ENCODE measurements around the gene STRA8.
A peak's percentile ranks its signal among the peaks of the same experiment; 100 is the strongest.
"Not testable (repeated sequence)": the region's sequence is repeated elsewhere in the genome, so short reads cannot be mapped to it uniquely, and the experiment has no call there.

STRA8 gene

DNA sequence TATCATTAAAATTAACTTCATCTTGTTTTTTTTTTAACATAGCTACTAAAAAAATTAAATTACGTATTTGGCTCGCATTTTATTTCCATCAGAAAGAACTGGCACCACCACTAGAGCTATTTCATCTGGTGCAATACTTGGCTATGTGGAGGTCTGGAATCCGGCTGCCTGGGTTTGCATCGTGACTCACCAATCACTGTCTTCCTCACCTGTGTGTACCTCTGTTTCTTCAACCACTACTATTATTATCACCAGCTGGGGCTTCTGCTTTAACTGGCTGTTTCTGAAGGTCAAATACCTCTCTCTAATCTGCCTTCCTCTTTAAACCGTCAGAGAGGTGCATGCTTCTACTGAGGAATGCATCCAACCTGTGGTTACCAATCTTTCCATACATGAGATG lies 28.8 kb upstream of the STRA8 start:
- DNase-seq (ENCODE audit: low read depth, low spot score): peak; percentile 33

DNA sequence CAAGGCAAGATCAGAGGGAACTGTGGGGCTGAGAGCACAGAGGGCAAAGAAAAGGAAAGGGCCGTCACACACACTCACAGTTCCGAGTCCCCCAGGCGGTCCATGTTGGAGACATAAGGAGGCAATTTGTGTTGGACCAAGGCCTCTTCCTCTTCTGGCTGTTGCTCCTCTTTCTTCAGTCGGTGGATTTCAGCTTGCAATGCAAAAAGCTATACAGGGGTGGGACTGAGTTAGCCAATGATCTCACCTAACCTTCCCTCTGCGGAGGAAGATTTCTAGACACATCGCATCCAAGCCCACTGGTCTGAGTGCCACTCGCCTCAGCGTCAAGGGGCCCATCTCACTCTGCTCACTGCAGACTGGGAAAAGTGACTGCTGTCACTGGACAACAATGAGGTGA lies 27.8 kb upstream of the STRA8 start:
- no peak for DNase-seq (ENCODE audit: low read depth, low spot score)

DNA sequence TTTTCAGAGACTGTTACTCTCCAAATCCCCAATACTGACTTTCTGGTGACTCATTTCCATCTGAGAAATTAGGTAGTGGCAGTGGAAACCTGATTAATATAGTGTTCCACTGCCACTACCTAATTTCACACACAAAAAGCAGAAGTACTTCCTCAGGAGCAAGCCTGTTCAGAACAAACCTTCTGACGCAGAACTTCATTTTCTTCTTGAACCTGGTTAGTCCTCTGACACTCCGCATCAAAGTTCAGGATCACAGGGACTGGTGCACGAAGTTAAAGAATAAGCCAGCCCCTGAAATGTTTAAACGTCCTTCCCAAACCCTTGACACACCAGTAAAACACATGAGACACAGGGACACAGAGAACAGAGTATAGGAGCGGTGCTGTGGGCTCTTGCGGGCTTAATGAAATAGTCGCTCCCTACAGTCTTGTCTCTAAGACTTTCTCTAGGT lies 26.7 kb upstream of the STRA8 start:
- DNase-seq (ENCODE audit: low read depth, low spot score): no peak

DNA sequence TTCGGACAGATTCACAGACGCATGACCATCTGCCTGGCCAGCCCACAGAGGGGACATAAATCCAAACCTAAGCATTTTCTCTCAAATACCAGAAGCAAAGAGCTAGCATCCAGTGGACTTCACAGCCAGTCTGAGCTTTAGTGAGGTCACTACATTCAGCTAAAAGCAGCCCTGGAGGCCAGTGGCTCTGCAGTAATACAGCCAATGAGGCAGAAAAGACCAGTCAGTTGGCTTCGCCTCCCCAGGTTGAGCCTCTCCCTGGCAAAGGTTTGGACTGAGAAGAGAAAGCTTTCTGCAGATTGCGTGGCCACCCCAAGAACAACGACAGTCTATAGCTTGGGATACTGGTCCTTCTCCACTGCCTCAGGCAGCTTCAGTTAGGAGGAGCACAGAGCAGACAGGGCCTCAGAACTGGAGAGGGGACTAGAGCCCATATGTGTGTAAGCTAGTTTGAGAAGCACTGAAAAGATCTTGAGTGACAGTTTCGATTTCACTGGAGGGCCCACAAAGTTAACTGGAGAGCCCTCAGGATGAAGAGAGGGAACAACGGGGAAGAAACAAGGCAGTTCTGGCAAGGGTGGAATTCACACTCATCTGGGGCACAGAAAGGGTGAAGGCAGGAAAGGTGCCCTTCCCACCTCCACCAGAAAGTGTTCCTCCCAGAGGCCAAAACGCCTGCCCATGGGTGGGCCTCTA lies 26.1 kb upstream of the STRA8 start:
- DNase-seq (ENCODE audit: low read depth, low spot score): no peak

- DNase-seq (ENCODE audit: low read depth, low spot score): peak; percentile 25
Measured at GRCh38 chr7:135208102-135208793, 25.4 kb upstream of the STRA8 start.

DNA sequence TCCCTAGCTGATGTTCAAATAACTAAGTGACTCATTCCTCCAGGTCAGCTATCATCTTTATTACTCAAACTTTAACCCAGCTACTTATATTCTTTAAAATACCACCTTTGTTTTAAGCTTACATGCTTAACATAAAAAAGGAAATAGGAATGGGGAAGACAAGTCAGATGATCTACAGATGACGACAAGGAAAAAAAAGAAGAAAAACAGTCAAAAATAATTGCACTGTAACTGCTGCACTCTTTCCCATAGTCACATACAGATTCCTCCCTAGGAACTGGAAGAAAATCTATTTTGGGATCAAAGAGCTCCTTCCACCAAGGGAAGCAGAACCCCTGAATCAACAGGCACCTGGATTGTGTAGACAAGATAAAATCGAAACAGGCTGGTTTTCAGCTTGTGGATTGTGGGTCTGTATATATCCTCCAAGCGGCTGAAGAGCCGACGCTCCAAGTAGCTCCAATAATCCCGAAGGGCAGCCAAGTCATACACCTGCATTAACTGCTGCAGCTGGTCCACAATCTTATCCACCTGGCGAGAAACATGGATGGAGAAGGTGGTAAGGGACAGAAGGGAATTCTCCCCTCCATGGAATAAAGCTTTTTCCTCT lies 24.3 kb upstream of the STRA8 start:
- no peak for DNase-seq (ENCODE audit: low read depth, low spot score)

- peak; percentile 63 for DNase-seq (ENCODE audit: low read depth, low spot score)
Measured at GRCh38 chr7:135210888-135211178, 22.8 kb upstream of the STRA8 start.

DNA sequence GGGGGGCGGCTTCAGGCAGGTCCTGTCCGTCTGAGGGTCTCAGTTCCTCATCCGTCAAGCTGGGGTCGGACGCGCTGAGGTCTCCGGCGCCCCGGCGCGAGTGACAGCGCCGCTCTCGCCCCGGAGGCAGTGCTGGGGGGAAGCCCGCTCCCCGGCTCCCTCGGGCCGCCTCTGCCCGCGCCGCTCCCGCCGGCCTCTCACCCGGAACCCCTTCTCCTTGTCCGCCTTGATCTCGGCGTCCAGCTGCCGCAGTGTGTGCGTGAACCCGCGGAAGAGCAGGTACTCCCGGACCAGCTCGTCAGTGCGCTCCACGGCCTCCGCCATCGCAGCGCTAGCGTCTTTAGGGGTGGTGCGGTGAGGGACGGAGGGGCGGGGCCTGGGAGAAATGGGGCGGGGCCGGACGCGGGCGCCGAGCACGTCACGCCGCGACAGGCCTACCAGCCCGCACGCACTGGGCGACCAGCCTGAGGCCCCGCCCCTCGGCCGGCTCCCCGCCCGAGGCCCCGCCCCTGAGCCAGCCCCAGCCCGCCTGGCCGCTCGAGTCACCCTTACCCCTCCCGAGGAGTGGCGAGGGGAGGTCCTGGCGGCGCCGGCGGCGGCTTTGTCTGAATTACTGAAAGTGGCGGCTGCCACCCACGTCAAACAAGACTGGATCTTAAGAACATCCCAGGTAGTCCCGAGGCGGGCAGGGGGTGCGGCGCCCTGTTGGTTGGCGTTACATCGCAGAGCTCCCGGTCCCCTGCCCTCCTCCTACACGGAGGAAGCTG lies 22.3 kb upstream of the STRA8 start, which contains the start of gene WDR91:
Gene WDR91, minus strand, starts transcription at position 348 of the 767 bp plus-strand sequence. Its CDS starts 24 bp downstream, at position 324.
- DNase-seq (ENCODE audit: low read depth, low spot score): peak; percentile 98

GRCh38 chr7:135211946-135212685 lies 21.5 kb upstream of the STRA8 start:
- not testable (repeated sequence) for DNase-seq (ENCODE audit: low read depth, low spot score)

DNA sequence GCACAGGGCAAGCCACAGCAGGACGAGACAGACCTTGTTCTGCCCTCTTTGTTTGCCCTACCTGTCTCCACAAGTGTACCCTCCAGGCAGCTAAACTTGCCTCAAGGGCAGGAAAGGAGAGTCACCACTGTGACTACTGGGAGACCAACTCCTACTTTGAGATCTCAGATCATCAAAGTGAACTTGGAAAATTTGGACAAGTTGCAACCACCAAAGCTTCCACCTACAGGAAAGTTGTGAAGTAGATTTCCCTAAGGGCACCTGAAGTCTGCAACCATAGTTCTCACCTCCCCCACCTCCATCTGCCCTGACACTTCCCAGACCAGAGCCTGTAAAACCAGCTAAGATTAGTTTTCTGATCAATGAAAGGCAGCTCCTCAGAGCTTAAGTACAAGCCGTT lies 19.8 kb upstream of the STRA8 start:
- DNase-seq (ENCODE audit: low read depth, low spot score): no peak

DNA sequence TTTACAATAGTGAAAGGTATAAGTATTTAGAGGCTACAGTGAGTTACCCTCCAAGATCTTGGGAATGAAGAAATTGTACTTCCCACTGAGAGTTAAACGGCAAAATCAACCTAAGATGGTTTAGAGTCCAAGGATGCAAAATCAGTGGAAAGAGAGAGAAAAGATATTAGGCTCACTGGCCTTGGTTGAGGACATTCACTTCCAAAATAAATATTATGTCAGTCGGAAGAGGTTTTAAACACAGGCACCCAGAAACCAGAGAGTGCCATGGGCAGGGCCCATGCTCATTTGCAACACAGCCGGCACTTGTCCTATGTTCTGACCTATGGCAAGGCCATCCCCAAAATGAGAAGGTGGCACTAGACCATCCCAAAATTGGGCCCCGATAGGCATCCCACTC lies 18.5 kb upstream of the STRA8 start:
- no peak for DNase-seq (ENCODE audit: low read depth, low spot score)

DNA sequence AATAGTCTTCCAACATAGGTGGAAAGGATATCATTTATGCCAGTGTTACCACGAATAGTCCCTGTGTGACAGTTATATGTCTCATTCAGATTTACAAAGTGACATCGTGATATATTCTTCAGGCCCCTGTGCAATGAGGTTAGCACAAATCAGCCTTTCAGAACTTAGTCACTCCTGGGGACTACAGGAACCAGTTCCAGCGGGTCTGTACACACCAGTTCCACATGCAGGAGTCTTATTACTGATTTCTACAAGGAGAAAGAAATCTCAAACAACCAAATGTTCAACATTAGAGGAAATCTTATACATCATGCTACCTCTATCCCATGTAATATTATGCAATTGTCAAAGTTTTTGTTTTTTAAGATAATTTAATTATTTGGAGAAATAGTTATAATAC lies 17.9 kb upstream of the STRA8 start:
- DNase-seq (ENCODE audit: low read depth, low spot score): no peak

DNA sequence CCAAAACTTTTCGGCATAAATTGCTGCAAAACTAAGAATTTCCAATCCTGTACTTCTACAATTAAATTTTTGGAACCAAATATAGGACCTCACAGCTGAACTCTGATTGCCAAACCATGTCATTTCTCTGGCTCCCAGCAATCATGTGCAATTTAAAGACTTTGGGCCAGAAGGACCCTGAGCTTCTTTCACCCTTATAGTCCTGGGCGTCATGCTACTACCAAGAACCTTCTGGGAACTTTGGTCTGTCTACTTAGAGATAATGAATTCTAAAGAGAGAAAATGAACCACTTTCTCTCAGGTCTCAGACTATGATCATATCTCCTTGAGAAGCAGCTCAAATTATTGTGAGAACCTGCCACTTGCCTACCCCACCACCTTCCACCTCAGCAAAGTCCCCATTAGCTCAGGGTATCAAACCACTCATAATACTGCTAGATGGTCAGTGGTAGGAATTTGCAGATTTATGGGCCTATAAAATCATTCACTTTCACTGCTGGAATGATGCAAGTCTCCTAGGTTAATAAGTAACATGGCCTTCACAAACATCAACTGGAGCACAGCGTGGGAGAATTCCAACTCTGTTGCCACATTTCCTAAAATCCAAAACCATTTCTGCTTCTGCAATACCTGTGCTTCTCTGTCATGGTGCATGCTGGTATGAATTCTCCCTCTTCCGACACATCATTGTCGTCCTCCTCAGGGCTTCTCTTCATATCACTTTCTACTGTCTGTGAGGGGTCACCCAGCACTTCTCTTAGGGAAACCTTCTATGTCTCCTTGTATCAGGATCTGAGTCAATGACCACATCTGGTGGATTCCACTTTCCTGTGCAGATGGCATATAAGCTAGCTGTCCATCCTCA lies 15.8 kb upstream of the STRA8 start:
- DNase-seq (ENCODE audit: low read depth, low spot score): no peak

- no peak for DNase-seq (ENCODE audit: low read depth, low spot score)
Measured at GRCh38 chr7:135224027-135224426, 9.6 kb upstream of the STRA8 start.

GRCh38 chr7:135231686-135232085 lies 2.0 kb upstream of the STRA8 start:
- DNase-seq (ENCODE audit: low read depth, low spot score): no peak

DNA sequence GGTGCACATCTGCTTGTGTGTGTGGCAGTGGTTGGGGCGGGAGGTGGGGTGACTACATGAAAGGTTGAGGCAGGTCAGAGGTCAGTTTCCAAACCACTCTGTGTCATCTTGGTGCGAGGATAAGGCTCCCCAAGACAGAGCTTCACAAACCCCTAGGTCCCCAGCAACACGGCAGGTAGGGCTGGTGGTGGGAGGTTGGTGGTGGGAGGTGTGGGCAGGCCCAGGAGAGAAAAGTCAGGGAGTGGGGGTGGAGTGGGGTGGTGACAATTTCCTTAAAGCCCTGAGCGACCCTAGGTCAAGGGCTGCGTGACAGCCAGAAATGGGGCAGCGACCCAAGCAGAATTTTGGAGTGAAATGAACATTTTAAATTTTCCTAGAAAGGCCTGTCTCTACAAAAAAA lies 1.6 kb upstream of the STRA8 start:
- no peak for DNase-seq (ENCODE audit: low read depth, low spot score)

GRCh38 chr7:135232720-135233119 lies 918 bp upstream of the STRA8 start:
- no peak for DNase-seq (ENCODE audit: low read depth, low spot score)

DNA sequence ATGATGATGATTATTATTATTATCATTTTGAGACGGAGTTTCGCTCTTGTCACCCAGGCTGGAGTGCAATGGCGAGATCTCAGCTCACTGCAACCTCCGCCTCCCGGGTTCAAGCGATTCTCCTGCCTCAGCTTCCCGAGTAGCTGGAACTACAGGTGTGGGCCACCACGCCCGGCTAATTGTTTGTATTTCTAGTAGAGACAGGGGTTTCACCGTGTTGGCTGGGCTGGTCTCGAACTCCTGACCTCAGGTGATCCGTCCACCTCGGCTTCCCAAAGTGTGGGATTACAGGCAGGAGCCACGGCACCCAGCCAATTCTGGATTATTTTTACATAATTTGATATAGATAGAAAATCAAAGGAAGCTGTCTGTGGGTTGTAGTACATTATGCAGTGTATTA lies 457 bp downstream of the STRA8 start:
- not testable (repeated sequence) for DNase-seq (ENCODE audit: low read depth, low spot score)

GRCh38 chr7:135234727-135235126 lies 1.1 kb downstream of the STRA8 start:
- no peak for DNase-seq (ENCODE audit: low read depth, low spot score)

DNA sequence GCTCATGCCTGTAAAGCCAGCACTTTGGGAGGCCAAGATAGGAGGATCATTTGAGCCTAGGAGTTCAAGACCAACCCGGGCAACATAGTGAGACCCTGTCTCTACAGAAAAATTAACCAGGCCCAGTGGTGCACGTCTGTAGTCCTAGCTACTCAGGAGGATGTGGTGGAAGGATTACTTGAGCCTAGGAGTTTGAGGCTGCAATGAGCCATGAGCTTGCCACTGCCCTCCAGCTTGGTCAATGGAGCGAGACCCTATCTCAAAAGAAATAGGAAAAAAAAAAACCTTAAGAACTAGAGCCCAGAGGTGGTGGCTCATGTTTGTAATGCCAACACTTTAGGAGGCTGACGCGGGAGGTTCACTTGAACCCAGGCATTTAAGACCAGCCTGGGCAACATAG lies 2.2 kb downstream of the STRA8 start:
- DNase-seq (ENCODE audit: low read depth, low spot score): no peak

DNA sequence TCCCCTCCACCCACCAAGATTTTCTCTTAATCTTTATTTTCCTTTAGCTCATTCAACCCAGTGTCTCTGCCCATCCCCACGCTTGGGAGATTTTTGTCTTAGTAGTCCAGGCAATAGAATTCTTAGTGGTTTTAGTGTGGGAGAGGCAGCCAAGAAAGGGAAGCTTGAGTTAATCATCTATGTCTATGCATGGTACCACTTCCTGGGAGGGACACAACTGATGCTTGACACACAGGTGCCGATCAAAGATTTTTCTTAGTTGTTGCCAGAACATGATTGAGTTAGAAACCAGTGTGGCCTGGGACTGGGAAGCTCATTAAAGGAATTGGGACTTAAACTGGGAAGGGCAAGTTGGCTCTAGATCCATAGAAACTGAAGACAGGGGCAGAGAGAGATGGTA lies 3.1 kb downstream of the STRA8 start:
- peak; percentile 21 for DNase-seq (ENCODE audit: low read depth, low spot score)

All from astrocyte of the hippocampus (primary cell).